Esophagus (tissue), 2 donors: Measurements from ENCODE around the gene GLIS1. TPM values are rescaled to one million over a fixed set of nuclear protein-coding genes. Genes with fewer than 3 reads are reported as not detected.

ENCODE experiments used
- H3K27ac ChIP-seq, 2 donors: one replicate each; pipeline ENCODE4 v1.5.1; 2013; ENCODE audit warnings: low read depth in 2 of 2, mild to moderate bottlenecking in 2 of 2, inconsistent platforms in 1 of 2, low read length in 1 of 2, moderate library complexity in 1 of 2
- H3K27me3 ChIP-seq, 2 donors: one replicate each; pipeline ENCODE4 v1.6.1; 2013; ENCODE audit warnings: low read length in 2 of 2, control low read depth in 1 of 2, mild to moderate bottlenecking in 1 of 2; ENCODE audit not compliant: insufficient read depth in 2 of 2, control insufficient read depth in 1 of 2
- H3K36me3 ChIP-seq, 2 donors: one replicate each; pipeline ENCODE4 v1.6.1; 2013; ENCODE audit warnings: low read length in 1 of 2; ENCODE audit not compliant: control insufficient read depth in 2 of 2, insufficient read depth in 2 of 2
- H3K4me1 ChIP-seq, 2 donors: one replicate each; pipeline ENCODE4 v1.6.1; 2013; ENCODE audit warnings: low read length in 1 of 2; ENCODE audit not compliant: control insufficient read depth in 2 of 2, insufficient read depth in 2 of 2
- H3K4me3 ChIP-seq, 2 donors: one replicate each; pipeline ENCODE4 v1.5.1; 2013; ENCODE audit warnings: low read length in 2 of 2, mild to moderate bottlenecking in 2 of 2, low read depth in 1 of 2, moderate library complexity in 1 of 2
- H3K9me3 ChIP-seq, 2 donors: one replicate each; pipeline ENCODE4 v1.6.1; 2013; ENCODE audit warnings: mild to moderate bottlenecking in 2 of 2, low read depth in 1 of 2, low read length in 1 of 2, moderate library complexity in 1 of 2; ENCODE audit not compliant: control insufficient read depth in 2 of 2, insufficient read depth in 1 of 2
- WGBS, 2 donors: extraction: QIAGEN DNeasy Blood & Tissue Kit; methylation state at CpG; one replicate each; pipeline ENCODE4 v1.1.7; 2013; 5-methylcytosine and 5-hydroxymethylcytosine counted together
- polyA plus RNA-seq, 2 donors: library from polyadenylated mRNA; stranded (reverse); fragments of 200-250 nt; gene quantifications; one replicate each; pipeline ENCODE4 v1.2.3, GENCODE V29; 2013
- donor health status: healthy with polysubstance abuse.
- donor health status: Bipolar disorder and iron deficiency.

The GLIS1 gene
- polyA plus RNA-seq, 2 donors, result 0.18 TPM

DNA sequence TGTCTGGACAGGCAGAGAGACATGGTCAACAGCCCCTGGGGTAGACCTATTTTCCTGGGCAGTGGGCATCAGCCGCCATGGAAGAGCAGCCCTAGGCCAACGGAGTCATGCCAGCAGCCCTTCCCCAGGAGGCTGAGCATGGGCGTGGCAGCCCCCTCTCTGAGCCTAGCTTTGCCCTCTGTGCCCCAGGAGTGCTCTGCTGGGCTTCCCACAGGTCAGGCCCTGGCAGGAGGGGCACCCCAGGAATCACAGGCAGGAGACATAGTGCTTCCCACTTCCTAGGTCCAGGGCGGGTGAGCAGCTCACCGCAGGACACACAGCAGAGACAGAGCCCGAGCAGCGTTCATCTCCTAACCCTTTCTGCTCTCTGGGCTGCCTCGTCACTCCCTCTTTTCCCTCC lies 132.8 kb downstream of the GLIS1 start:
- Histone ChIP-seq H3K9me3 (peaks cover 0 to 3% of the 10 kb centered on the region in 2 donors), H3K36me3 (no peaks in the 10 kb centered on the region), H3K27me3 (no peaks in the 10 kb centered on the region), H3K27ac (no peak overlapping the region), H3K4me1 (no peaks in the 10 kb centered on the region), H3K4me3 (no peak overlapping the region)
- 81 to 90% methylated on average over 8 of the region's 8 CpGs for WGBS, 2 donors

DNA sequence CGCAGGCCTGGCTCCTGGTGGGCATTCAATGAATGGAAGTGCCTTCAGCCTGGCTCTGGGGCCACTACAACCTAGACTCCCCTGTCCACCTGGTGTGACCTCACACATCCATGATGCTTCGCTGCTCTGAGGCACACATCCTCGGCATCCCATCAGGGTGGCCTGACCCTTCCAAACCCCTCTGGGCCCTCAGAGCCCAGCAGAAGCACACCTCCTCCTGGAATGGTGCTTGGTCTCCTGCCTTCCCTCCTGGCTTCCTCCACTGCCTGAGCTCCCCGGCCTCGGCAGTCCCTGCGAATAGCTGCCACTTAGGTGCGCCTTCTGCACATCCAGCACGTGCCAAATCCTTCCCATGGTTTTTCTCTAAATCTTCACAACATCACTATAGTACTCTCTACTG lies 133.8 kb downstream of the GLIS1 start:
- no peaks in the 10 kb centered on the region for H3K27me3 ChIP-seq
- no peaks in the 10 kb centered on the region for H3K36me3 ChIP-seq
- no peak overlapping the region for H3K27ac ChIP-seq
- no peaks in the 10 kb centered on the region for H3K9me3 ChIP-seq
- no peaks in the 10 kb centered on the region for H3K4me1 ChIP-seq
- H3K4me3 ChIP-seq, result no peak overlapping the region
- WGBS, 2 donors, result 84 to 88% methylated on average over 8 of the region's 8 CpGs

DNA sequence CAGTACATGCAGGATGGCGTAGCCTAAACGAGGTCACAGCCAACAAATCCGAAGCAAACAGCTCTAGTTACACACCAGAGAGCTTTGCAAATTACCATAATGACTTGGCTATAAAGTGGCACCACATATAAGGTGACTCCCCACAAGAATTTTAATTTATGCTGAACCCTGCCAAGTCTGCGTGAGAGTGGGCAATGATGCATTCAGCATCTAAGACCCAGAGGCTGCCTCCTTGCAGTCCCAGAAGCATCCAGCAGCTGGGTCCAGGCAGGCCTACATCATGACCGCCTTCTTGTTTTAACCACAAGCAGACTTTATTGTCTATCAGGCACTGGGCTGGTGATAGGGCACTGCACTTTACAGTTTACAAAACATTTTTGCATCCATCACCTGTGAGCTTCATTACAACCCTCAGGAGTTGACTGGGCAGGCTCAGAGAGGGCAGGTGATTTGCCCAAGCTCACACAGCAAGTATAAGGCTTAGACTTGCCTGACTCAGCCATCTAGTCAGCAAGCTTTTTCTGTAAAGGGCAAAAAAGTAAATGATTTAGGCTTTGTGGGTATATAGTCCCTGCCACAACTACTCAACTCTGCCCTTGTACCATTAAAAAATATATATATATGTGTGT lies 134.6 kb downstream of the GLIS1 start:
- Histone ChIP-seq H3K9me3 (no peaks in the 10 kb centered on the region), H3K36me3 (no peaks in the 10 kb centered on the region)
- WGBS, 2 donors, result 65 to 66% methylated on average over 5 of the region's 5 CpGs

DNA sequence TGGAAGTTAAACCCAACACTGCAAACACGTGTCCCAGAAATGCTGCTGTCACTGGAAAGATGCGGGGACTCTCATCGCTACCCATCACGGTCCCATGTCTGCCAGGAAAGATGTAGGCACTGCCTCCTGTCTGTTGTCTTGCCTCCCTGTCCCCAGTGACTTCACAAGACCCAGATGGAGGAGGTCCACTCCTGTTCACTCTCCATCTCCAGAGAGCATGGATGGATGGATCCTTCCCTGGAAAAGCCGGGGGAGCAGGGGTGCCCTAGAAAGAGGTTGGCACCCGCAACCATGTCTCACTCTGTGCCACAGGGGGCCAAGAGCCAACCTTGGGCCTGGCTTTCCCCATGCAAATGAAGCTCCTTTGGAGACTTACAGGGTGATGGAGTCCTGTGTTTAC lies 135.5 kb downstream of the GLIS1 start:
- 92 to 94% methylated on average over 6 of the region's 6 CpGs for WGBS, 2 donors
- H3K9me3 ChIP-seq, result no peaks in the 10 kb centered on the region
- no peak overlapping the region for H3K27ac ChIP-seq
- H3K27me3 ChIP-seq, result no peaks in the 10 kb centered on the region
- no peak overlapping the region for H3K4me3 ChIP-seq
- H3K4me1 ChIP-seq, result no peaks in the 10 kb centered on the region
- no peaks in the 10 kb centered on the region for H3K36me3 ChIP-seq

More for the DNA sequence above, 134.6 kb downstream of the GLIS1 start:
- no peak overlapping the region for H3K27ac ChIP-seq
- no peak overlapping the region for H3K4me3 ChIP-seq
- no peaks in the 10 kb centered on the region for H3K4me1 ChIP-seq
- no peaks in the 10 kb centered on the region for H3K27me3 ChIP-seq

DNA sequence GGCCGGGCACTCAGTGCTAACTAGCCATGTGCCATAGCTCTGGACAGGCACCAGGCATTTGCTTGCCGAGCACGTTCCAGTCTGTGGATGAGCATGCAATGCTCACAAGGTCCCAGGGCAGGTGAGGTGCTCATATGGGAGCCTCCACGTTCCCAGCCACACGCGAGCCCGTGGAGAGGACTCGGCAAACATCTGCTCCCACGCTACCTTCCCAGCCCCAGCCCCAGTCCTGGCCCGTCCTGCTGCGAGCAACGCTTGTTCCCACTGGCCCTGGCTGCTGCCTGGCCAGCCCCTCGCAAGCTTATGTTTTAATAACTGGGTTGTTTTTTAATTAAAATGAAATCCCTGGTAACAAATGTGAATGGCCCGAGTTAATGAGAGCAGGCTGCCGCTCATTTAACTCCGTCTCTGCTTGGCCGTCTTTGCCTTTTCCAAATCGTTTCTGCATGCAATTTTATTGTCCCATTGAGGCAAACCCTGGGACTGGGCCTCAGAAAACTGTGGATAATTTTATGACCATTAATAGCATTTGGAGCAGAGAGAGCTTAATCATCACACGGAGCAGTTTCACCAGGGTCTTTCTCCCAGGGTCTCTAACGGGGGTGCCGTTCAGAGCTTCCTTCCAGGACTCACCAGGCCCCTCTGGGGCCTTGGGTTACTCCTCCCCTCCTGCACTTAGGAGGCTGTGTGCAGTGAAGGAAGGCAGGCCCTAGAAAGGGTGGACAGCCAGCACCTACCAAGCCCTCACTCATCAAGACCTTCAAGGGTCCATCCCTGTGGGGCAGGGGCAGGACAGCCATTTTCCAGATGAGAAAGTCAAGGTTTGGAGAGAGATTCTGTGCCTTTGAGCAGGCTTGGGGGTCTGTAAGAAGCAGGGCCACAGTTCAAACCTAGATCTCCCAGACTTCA lies 136.8 kb downstream of the GLIS1 start:
- no peak overlapping the region for H3K4me3 ChIP-seq
- no peaks in the 10 kb centered on the region for H3K9me3 ChIP-seq
- no peaks in the 10 kb centered on the region for H3K36me3 ChIP-seq
- H3K27me3 ChIP-seq, result no peaks in the 10 kb centered on the region
- H3K4me1 ChIP-seq, result no peaks in the 10 kb centered on the region
- WGBS, 2 donors, result 80 to 82% methylated on average over 21 of the region's 21 CpGs
- no peak overlapping the region for H3K27ac ChIP-seq

DNA sequence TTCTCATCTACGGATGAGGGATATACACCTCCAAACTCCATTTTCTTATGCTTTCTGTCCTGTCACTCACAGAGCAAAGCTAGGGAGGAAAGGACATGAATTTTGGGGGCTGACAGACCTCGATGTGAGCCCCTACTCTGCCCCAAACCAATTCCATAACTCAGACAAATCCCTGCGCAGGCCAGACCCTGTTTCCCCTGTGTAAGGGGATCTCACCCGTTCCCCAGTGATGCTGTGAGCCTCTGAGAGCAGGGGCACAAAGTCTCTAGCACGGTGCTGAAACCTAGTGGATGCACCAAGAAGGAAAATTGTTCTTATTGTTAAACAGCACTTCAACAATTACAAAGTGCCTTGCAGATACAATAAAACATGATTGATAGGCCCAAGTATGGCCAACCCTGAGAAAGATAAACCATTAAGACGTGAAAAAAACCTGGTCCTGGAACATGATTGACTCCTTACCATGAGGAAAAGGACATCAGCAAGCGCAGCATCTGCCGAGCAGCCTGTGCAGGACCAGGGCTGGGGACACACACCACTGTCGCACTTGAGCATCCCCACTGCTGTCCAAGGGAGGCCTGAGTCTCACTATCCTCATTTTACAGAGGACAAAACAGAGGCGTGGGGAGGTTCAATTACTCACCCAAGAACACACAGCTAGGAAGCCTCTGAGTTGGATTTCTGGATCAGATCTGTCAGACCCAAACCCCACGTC lies 137.8 kb downstream of the GLIS1 start:
- Histone ChIP-seq H3K27me3 (no peaks in the 10 kb centered on the region), H3K4me1 (no peaks in the 10 kb centered on the region), H3K4me3 (no peak overlapping the region), H3K27ac (no peak overlapping the region), H3K36me3 (no peaks in the 10 kb centered on the region), H3K9me3 (no peaks in the 10 kb centered on the region)
- 87 to 89% methylated on average over 11 of the region's 11 CpGs for WGBS, 2 donors

DNA sequence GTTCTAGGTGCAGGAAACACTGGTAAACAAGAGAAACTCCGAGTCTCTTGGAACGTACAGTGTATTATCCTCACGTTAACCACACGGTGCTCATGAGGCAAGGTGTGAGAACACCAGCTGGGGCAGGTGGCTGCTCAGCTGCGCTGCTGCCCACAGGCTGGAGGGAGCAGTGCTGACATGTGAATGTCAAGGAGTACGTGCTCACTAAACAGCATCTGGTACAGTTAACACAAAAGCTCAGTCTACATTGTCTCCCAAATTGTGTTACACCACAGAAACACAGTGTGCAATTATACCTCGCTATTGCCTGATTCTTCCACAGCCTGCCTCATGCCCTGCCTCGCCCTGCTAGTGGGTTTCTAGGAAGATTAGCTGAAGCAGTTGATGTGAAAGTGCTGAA lies 138.4 kb downstream of the GLIS1 start:
- Histone ChIP-seq H3K9me3 (no peaks in the 10 kb centered on the region), H3K36me3 (no peaks in the 10 kb centered on the region), H3K27me3 (no peaks in the 10 kb centered on the region), H3K4me3 (no peak overlapping the region), H3K27ac (no peak overlapping the region), H3K4me1 (no peaks in the 10 kb centered on the region)
- 49 to 56% methylated on average over 8 of the region's 8 CpGs for WGBS, 2 donors

DNA sequence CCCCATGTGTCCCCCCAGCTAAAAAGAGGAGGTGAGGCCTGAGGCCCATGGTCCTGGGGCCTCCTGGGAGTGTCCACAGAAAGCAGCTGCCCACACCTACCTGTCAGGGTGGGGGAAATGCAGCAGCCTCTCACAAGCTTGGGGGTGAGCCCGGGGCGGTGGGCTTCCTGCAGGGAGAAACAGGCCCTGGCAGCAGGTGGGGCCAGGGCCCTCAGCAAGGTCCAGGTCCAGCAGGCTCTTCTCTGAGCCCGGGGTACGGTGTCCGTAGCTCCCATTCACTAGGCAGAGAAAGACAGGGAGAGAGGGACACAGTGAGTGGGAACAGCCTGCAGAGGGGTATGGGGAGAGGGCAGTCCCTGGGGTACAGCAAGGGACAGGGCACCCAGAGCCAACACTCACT lies 139.0 kb downstream of the GLIS1 start:
- Histone ChIP-seq H3K4me3 (no peak overlapping the region), H3K9me3 (no peaks in the 10 kb centered on the region), H3K27ac (no peak overlapping the region), H3K27me3 (no peaks in the 10 kb centered on the region), H3K4me1 (no peaks in the 10 kb centered on the region), H3K36me3 (no peaks in the 10 kb centered on the region)
- 52 to 53% methylated on average over 5 of the region's 5 CpGs for WGBS, 2 donors

DNA sequence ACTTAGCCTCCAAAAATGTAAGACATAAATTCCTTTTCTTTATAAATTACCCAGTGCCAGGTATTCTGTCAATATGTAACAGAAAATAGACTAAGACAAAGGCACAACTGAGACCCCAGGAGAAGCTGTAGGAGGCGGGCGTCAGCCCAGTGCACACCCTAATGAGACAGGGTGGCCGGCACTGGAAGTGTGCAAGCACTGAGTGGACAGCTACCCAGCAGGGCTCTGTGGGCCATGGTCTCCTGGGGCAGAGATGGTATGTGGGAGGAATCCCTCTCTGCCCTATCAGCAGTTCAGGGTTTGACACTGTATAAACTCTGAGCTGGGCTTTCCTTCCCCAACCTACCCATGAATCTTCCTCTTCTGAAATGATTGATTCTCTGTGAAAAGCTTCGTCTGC lies 139.5 kb downstream of the GLIS1 start:
- no peaks in the 10 kb centered on the region for H3K36me3 ChIP-seq
- H3K27me3 ChIP-seq, result no peaks in the 10 kb centered on the region
- H3K4me3 ChIP-seq, result no peak overlapping the region
- H3K27ac ChIP-seq, result no peak overlapping the region
- no peaks in the 10 kb centered on the region for H3K9me3 ChIP-seq
- no peaks in the 10 kb centered on the region for H3K4me1 ChIP-seq
- WGBS, 2 donors, result 93 to 95% methylated on average over 4 of the region's 4 CpGs
